Hypothalamus (tissue), 51 donors: Measurements from ENCODE around the gene SUDS3.

ENCODE experiments used
- DNase-seq, 51 donors: peaks; one replicate each; lab custom pipeline; 2025; lab: John Stamatoyannopoulos, UW

SUDS3 gene

DNA sequence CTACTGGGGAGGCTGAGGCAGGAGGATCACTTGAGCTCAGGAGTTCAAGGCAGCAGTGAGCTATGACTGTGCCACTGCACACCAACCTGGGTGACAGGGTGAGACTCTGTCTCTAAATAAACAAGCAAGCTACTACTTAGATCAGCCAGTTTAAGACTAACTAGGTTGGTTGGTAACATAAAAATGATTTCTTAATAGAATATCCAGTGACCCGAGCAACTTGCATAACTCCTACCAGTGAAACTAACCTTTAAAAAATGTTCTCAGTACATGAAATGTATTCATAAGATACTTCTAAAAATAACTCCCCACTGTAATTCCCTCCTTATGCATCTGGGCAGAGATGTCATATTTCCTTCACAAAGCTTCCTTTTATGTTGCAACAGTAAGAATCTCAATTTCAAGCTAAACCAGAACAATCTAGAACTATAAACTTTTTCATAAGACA lies 19.5 kb upstream of the SUDS3 start:
- DNase-seq, result peak in 1 of 51 donors; percentile 50

DNA sequence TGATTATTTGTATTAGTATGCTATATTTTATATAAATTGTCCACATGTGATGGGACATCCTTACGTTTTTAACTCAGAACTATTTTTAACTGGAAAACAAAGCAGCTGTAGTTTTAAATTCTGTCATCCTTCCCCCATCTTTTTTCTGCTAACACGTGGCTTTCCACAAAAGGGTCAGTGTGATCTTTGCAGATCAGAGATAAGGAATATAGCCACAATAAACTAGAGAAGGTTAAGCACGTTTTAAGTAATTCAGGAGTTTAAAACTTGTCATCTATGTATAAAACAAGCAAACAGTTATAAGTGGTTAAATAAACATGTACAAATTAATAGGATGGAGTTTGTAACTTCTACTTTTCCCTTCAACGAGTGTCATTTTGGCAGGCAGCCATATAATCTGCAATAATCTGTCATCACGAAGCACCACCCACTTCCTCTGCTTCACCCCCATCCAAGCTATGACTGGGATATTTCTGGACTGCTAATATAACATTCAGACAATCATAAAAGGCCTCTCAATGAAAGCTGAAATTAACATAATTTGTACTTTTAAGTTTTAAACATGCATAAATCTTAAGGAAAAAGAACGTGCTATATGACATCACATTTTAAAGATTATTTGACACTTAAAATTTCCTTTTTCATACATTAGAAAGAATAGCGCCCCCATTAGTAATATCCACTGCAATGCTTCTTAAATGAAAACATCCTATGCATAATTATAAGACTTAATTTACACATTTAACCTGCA lies 18.9 kb upstream of the SUDS3 start:
- DNase-seq, result peak in 4 of 51 donors; percentile 2 to 50 (median 25)

DNA sequence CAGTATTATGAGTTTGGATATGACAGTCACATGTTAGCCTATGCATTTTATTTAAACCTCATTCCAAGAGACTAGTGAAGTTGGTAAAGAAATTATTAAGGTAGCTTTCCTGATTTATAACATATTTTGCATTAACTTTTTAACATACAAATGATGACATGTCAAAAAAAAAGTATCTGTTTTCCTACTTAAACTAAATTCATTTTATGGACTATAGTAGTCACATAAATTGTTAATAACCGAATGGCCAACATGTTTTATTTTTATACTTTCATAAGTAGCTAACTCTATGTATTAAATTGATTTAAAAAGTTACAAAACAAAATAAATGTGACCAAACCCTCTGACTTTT lies 18.4 kb upstream of the SUDS3 start:
- no peak for DNase-seq

DNA sequence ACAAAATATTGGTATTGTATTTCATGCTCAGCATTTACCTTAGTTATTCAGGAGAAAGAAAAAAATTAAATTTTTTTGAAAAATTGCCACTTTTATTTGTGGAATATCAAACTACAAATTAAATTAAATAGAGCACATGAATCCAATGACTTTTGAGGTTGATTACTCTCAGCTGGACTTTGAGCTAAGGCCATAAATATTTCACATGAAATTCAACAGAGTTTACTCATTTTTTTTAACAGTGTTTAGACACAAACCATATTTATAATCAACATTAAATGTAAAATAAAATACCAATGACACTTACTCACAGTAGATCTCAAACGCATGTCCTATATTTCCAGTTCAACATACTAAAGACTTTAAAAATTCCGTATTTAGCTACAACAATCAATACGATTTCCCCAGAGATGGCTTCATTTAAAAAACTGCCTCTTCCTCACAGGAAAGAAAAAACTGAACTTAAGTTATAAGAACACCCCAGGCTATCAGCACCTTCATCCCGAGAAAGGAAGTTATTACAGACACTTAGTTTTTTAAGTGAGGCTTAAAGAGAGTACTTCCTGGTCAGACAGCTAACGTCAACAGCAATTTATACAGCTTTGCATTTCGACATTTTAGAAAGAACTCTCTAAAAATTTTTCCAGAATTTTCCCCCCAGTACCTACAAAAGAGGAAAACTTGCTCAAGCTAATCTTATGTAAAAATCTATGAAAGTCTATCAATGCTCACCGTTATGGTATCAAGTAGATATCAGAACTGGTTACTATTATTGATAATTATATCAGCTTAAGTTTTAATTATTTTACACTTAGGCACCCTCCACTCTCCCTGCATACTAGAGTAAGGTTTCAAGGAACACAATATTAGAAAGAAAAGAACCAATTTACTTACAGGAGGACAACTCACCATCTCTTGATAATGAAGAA lies 17.5 kb upstream of the SUDS3 start:
- DNase-seq, result no peak

DNA sequence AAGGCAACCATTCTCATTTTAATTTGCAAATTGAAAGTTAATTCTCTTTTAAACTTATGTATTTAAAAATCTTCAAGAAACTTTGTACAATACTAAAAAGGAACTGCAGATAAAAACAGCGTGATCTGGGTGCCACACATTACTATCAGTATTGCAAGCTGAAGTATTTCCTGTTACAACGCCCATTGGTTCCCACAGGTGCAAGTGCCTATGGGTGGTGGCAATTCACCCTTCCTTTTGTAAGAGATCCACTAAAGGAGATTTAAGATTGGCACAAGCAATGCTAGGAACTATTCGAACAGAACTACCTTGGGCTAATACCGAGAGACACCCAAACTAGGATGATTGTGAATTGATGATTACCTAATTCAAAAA lies 16.8 kb upstream of the SUDS3 start:
- no peak for DNase-seq

DNA sequence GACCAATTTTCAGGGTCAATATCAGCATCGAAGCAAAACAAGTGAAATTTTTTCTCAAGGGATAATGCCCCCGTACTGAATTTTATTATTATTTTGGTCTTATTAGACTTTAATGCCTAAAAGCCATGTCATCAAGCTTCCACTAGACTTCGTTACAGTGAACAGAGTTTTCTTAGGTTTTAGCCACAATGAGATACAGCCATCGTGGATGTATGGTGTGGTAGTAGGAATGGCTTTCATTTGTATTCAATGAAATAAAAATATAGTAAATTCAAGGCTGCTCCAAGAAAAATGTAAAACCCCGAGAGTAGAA lies 15.3 kb upstream of the SUDS3 start:
- no peak for DNase-seq

DNA sequence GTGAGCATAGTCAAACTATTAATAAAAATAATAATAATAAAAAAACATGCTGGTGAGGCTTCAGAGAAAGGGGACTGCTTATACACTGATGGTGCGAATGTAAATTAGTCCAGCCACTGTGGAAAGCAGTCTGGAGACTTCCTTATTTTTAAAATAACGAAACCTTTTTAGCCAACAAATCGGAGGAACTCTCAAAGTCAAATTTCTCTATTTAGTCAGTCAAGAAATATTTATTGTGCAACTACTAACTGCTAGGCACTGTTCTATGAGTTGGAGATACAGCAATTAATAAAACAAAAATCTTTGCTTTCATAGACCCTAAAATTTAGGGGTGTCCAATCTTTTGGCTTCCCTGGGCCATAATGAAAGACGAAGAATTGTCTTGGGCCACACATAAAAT lies 14.5 kb upstream of the SUDS3 start:
- DNase-seq, result no peak

DNA sequence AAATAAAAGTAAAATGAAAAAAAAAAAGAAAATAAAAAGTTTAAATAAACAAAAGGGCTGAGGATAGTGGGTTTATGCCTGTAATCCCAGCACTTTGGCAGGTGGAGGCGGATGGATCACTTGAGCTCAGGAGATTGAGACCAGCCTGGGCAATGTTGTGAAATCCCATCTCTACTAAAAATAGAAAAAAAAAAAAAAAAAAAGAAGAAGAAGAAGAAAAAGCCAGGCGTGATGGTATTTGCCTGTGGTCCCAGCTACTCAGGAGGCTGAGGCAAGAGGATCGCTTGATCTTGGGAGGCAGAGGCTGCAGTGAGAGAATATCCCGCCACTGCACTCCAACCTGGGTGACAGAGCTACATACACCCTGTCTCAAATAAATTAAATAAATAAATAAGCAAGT lies 7.5 kb upstream of the SUDS3 start:
- no peak for DNase-seq

DNA sequence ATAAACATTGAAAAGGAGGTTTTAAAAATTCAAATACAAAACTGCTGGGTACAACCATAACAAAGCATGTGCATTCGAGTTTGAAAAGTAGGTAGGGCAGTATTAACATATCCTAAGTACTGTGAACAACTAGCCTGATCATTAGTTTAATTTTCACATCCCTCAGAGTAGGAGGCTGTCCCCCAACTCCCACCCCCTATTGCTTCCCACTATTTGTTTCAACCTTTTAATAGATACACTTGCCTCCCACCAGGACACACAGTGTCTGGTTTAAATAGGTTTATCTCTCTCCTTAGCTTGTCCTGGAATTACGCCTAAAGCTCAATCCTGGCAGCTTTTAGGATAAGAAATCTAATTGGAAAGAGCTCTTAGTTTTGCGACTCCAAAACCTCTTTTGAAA lies 5.8 kb upstream of the SUDS3 start:
- peak in 1 of 51 donors; percentile 17 for DNase-seq

DNA sequence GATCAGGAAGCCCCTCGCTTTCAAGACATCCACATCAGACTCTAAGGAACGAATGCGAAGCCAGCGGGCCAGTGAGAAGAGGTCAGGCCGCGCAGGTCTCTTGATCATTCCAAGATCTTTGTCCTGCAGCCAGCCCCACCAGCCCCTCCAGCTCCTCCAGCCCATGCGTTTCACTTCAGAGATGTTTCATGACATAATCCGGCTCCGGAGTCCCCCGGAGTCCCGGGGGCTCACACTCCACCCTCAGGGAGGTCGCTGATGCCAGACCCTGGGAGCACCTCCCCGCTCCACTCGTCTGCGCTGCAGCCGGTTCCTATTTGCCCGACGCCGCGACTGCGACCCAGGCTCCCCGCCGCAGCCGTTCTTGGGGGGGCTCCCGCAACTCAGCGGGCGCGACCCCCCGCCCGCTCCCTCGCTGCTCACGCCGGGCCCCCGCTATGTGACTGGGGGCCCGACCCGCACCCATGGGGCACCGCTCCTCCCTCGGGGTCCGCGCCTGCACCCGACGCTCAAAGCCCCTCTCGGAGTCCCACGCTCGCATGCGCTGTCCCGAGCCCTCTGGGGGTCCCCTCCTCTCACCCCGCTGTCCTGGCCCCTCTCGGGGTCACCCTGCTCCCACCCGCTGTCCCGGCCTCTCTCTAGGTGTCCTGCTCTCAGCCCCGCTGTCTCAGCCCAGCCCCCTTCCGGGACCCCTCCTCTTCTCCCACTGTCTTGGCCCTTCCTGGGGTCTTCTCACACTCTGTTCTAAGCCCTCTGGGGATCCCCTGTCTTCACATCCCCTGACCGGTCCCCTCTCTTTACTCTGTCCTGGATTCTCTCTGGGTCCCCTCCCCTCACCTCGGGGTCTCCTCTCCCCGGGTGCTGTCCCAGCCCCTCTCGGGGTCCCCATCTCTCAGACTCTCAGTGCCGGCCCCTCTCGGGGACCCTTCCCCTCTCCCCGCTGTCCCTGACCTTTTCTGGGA lies 4.8 kb upstream of the SUDS3 start:
- peak in 14 of 51 donors; percentile 4 to 38 (median 14) for DNase-seq

DNA sequence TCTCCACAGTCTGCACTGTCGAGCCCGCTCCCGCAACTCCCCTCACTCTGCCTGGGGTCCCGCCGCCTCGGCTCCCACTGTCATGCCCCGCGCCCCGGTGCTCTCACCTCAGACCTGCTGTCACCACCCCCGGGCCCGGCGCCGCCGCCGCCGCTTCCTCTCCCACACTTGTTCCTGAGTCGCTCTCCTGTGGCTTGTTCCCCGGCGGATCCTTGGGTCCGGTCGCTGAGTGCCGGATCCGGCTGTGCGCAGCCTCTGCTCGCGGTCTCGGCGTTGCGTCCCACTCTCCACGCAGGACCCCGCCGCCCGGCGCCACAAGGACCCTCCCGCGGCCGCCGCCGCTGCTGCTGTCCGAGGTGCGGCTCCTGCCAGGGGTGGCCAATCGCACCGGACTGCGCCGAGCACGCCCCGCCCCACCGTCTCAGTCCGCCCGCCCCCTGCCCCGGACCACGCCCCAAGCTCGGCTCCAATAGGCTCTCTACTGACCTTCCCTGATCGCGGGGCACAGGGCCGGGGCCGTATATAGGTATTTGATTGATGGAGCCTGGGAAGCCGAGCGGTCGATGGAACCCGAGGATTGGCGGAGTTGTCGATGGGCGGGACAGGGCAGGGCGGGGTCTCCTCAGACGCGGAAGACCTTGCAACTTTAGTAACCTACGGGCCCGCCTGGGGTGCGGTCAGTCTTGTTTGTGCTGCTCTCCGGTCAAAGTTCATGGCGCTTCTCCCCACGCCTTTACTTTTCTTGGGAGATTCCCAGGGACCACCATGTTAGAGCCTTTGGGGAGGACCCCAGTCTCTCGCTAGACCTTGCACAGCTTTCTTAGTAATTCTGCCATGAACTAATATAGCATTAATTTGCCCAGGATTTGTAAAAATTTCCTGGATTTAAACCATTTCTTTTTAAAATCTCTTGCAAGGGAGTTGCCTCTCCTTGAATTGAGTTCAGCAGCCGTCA lies 3.5 kb upstream of the SUDS3 start, which contains the start of gene TAOK3:
TAOK3 (minus strand) TSS at position 367 of the 955 bp plus-strand sequence. CDS start 117,340 bp downstream, outside the sequence.
- peak; percentile 71 to 99 (median 98) for DNase-seq

DNA sequence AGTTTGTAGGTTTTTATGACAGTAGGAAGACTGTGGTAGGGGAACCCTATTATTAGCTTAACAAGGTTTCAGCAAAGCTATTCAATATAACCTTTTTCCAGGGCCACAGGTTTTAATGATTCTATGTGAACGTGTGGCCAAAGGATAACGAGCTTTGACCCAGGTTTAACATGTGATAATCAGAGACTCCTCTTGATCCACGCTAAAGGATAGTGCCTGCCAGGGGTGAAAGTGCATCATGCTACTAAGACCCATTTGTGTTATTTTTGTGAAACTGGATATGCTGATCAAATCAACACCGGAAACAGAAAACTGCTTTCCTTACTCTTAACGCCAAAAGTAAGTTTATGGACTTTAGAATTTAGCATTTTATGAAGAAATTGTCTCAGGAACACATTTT lies 2.7 kb upstream of the SUDS3 start:
- DNase-seq, result no peak

DNA sequence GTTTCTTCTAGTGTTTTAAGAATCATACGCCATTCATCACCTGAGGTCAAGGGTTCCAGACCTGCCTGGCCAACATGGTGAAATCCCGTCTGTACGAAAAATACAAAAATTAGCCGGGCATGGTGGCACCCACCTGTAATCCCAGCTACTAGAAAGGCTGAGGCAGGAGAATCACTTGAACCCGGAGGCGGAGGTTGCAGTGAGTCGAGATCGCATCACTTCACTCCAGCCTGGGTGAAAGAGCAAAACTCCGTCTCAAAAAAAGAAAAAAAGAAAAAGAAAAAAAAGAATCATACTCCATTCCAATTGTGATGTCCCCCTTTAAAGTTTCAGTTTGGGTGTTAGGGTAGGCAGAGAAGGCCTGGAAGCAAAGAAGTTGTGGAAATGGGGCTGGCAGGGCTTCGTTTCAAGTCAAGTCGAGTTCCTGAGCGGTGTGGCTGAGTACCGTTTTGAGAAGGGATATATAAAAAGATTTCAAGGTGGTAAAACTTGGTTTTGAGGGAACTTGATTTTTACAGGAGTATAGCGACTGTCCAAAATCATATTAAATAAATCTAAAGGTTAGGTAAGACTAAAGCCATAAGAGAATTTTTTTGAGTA lies 2.1 kb upstream of the SUDS3 start:
- DNase-seq, result no peak

DNA sequence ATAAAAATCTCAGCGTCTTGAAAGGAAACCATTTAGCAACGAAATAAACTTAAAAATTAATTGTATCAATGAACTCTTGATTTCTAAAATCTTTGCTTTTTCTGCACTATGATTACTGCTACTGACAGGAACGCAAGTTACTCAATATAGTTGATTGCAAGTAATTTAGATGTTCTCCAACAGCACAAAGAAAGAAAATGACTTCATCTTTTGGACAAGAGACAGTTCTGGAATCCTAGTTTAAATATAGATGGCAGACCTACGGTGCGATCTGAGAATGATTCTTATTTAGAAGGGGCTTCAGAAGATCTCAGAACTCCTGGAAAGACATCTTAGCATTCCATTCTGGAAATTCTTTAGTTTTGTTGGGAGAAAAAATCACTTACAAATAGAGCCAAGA lies 1.4 kb upstream of the SUDS3 start:
- no peak for DNase-seq

DNA sequence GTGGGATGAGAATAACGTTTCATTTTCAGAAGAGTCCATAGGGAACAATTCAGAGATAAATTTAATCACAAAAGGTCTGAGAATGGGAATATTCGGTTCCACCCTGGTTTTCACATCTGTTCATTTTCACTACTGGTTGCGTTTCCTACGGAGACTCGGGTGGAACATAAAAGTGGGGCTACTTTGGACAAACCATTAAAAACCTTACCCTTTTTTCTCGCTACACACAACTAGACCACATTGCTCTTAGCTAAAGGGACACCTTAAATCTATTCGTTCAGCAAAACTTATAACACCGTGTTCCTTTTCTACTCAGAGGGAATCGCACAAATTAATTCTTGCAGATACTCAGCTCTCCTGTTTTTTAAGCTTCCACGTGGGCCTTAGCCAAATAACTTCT lies 1.0 kb upstream of the SUDS3 start:
- no peak for DNase-seq

DNA sequence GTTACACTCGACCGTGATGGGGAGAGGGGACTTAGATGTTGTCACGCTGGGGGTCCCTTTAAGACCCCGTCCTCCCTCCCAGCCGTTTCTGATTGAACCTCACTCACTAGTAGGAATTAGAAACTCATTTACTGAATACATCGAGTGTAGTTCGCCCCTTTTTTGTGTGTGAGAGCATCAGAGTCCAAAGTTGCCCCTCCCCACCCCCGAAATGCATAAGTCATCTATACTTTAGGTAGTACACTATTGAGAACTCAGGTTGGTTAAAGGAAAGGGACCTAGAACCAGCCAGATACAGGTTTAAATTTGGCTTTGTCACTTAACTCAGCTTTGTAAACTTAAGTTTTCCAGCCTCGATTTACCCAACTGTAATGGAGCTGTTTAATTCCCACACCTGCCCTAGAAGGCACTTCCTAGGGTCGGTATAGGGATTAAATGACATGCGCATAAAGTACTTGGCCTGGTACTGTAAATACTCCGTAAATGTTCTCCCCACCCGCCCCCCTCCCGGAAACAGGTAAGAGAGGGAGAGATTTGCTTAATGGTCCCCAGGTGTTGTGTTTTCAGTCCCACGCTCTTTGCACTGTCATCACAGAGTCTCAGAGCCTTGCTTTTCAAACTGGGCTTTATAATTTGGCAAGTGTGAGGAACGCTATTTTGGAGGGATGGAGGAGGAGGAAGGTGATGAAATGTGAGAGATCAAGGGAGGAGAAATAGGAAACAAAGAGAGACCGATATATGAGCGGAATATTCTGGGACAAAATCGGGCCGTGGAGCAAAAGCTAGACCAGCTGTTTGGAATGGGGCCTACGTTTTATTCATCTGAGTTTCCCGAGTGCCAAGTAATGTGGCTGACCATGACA lies 897 bp downstream of the SUDS3 start:
- peak in 3 of 51 donors; percentile 11 to 66 (median 53) for DNase-seq

DNA sequence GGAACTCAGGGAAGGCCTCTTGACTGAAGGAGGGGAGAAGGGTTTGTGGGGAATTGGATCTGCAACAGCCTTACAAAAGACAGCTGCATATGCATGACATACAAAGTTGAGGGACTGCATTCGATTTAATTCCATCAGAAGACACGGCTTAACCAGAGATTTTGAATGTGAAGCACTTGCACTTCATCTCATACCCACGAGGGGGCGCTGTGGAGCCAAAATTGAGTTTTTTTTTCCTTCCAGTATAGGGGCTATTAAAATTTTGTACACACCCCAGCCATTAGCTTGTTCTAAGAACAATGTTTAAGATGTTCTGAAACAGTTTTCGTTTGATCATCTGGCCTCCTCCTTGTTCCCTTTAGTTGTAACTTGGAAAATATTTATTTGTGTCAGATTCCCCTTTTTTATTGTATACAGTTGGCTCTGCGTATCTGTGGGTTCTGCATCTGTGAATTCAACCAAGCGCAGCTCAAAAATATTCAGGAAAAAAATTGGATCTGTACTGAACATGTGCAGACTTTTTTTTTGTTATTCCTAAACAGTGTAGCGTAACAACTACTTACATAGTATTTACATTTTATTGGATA lies 1.6 kb downstream of the SUDS3 start:
- peak in 44 of 51 donors; percentile 11 to 88 (median 42) for DNase-seq

DNA sequence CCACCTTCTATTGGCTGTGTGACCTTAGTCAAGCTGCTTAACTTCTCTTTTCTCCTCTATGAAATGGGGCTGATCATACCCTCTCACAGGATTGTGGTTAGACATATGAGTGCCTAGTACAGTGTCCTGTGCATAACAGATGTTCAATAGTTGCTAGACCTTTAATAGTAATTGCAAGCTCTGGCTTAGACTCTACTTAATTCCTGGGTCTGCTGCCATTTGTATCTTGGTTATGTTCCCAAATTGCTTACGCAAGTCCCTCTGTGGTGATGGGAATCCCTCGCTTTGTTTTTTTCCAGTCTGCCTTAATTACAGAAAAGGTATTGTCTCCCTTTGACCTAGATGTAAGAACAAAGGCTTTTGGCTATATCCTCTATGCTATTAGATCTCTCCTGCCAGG lies 15.1 kb downstream of the SUDS3 start:
- no peak for DNase-seq
